Smooth muscle cell (in vitro differentiated cells): Measurements from ENCODE around the gene ODF4. TPM values are rescaled to one million over a fixed set of nuclear protein-coding genes. Genes with fewer than 3 reads are reported as not detected.

ENCODE experiments used
- DNase-seq: peaks from one replicate; lab custom pipeline; 2025; ENCODE audit not compliant: unreplicated experiment; lab: John Stamatoyannopoulos, UW
- H2AFZ ChIP-seq: fragments of 200-600 bp; sonication (generic); 2 replicates; pipeline ENCODE4 v1.6.0; 2016; ENCODE audit warnings: antibody characterized with exemption, low read depth, mild to moderate bottlenecking
- H3F3A ChIP-seq: fragments of 200-600 bp; sonication (generic); 2 replicates; pipeline ENCODE4 v1.6.0; 2017; ENCODE audit warnings: antibody characterized with exemption, low read depth
- H3K27ac ChIP-seq: fragments of 200-600 bp; sonication (generic); 2 replicates; pipeline ENCODE4 v1.5.1; 2016; ENCODE audit warnings: low read depth, mild to moderate bottlenecking
- H3K27me3 ChIP-seq: fragments of 200-600 bp; sonication (generic); 2 replicates; pipeline ENCODE4 v1.6.1; 2016; ENCODE audit warnings: low read depth, mild to moderate bottlenecking
- H3K36me3 ChIP-seq: fragments of 200-600 bp; sonication (generic); 2 replicates; pipeline ENCODE4 v1.5.1; 2016; ENCODE audit warnings: low read depth
- H3K4me1 ChIP-seq: fragments of 200-600 bp; sonication (generic); 2 replicates; pipeline ENCODE4 v1.5.1; 2016; ENCODE audit warnings: low read depth
- H3K4me2 ChIP-seq: fragments of 200-600 bp; sonication (generic); 2 replicates; pipeline ENCODE4 v1.6.0; 2016; ENCODE audit warnings: mild to moderate bottlenecking
- H3K4me3 ChIP-seq: fragments of 200-600 bp; sonication (generic); 2 replicates; pipeline ENCODE4 v1.5.1; 2016; ENCODE audit warnings: mild to moderate bottlenecking
- H3K79me2 ChIP-seq: fragments of 200-600 bp; sonication (generic); 2 replicates; pipeline ENCODE4 v1.6.0; 2016; ENCODE audit warnings: low read depth, mild to moderate bottlenecking
- H3K9ac ChIP-seq: fragments of 200-600 bp; sonication (generic); 2 replicates; pipeline ENCODE4 v1.6.0; 2016; ENCODE audit warnings: low read depth
- H3K9me3 ChIP-seq: fragments of 200-600 bp; sonication (generic); replicated peaks from 2 replicates; pipeline ENCODE4 v1.5.1; 2016; ENCODE audit warnings: low read depth
- H4K20me1 ChIP-seq: fragments of 200-600 bp; sonication (generic); 2 replicates; pipeline ENCODE4 v1.6.0; 2016; ENCODE audit warnings: low read depth
- CTCF ChIP-seq: fragments of 200-600 bp; sonication (generic); IDR thresholded peaks from 2 replicates; pipeline ENCODE4 v1.5.1; 2017; ENCODE audit warnings: borderline replicate concordance, mild to moderate bottlenecking, antibody characterized with exemption; ENCODE audit not compliant: insufficient read depth, poor library complexity, severe bottlenecking
- WGBS: methylation state at CpG from one replicate; pipeline ENCODE4 v1.1.7; 2016; ENCODE audit warnings: low lambda C conversion rate; 5-methylcytosine and 5-hydroxymethylcytosine counted together
- polyA plus RNA-seq: library from polyadenylated mRNA; unstranded; fragments of >200 nt; fragmentation: Nextera tagmentation; extraction: Ambion mirVana; gene quantifications from 2 replicates; pipeline ENCODE4 v1.2.1, GENCODE V29; 2016
- total RNA-seq: library from RNA; depleted of rRNA; stranded (reverse); fragments of >200 nt; gene quantifications from 2 replicates; pipeline ENCODE4 v1.2.3, GENCODE V29; 2014

The ODF4 gene
- total and polyA plus RNA-seq, 2 experiments from 2014 or later: not detected

GRCh38 chr17:8360260-8360659 lies 20.6 kb downstream of the ODF4 start:
- WGBS: 46% methylated on average over 3 of the region's 3 CpGs
- H3K9ac ChIP-seq: no peak overlapping the region

GRCh38 chr17:8360751-8361150 lies 21.1 kb downstream of the ODF4 start:
- no peak overlapping the region for H3K4me3 ChIP-seq
- H4K20me1 ChIP-seq: no peaks in the 10 kb centered on the region
- 67% methylated on average over 3 of the region's 3 CpGs for WGBS
- H3K36me3 ChIP-seq: no peaks in the 10 kb centered on the region
- no peak overlapping the region for H2AFZ ChIP-seq
- peak overlapping the region; percentile 57 for H3K4me2 ChIP-seq
- no peaks in the 10 kb centered on the region for H3K79me2 ChIP-seq
- no peak for DNase-seq
- no peaks in the 10 kb centered on the region for H3K27me3 ChIP-seq
- no peaks in the 10 kb centered on the region for H3K4me1 ChIP-seq
- TF ChIP-seq CTCF: no peak
- no peaks in the 10 kb centered on the region for H3K9me3 ChIP-seq
- no peak overlapping the region for H3K9ac ChIP-seq
- no peaks in the 10 kb centered on the region for H3F3A ChIP-seq
- no peak overlapping the region for H3K27ac ChIP-seq

More at GRCh38 chr17:8360260-8360659, 20.6 kb downstream of the ODF4 start:
- H3K27ac ChIP-seq: no peak overlapping the region
- H2AFZ ChIP-seq: no peak overlapping the region
- H3F3A ChIP-seq: no peaks in the 10 kb centered on the region
- no peak for DNase-seq
- H3K27me3 ChIP-seq: no peaks in the 10 kb centered on the region
- no peak overlapping the region for H3K4me3 ChIP-seq
- TF ChIP-seq CTCF: no peak
- H3K79me2 ChIP-seq: no peaks in the 10 kb centered on the region
- no peaks in the 10 kb centered on the region for H4K20me1 ChIP-seq
- no peaks in the 10 kb centered on the region for H3K9me3 ChIP-seq
- no peaks in the 10 kb centered on the region for H3K4me1 ChIP-seq
- H3K36me3 ChIP-seq: no peaks in the 10 kb centered on the region
- peak overlapping the region; percentile 57 for H3K4me2 ChIP-seq

- H3K4me2 ChIP-seq: no peak overlapping the region
- no peaks in the 10 kb centered on the region for H4K20me1 ChIP-seq
- WGBS: 86% methylated on average over 4 of the region's 4 CpGs
- no peaks in the 10 kb centered on the region for H3K27me3 ChIP-seq
- no peaks in the 10 kb centered on the region for H3K79me2 ChIP-seq
- H3K4me1 ChIP-seq: peaks cover 3% of the 10 kb centered on the region
- H3K36me3 ChIP-seq: no peaks in the 10 kb centered on the region
- no peak for DNase-seq
- H3K9ac ChIP-seq: no peak overlapping the region
- H3K4me3 ChIP-seq: no peak overlapping the region
- H2AFZ ChIP-seq: no peak overlapping the region
- H3K27ac ChIP-seq: no peak overlapping the region
- TF ChIP-seq CTCF: no peak
- H3K9me3 ChIP-seq: no peaks in the 10 kb centered on the region
- H3F3A ChIP-seq: no peaks in the 10 kb centered on the region
Observed at GRCh38 chr17:8362651-8363332, 23.2 kb downstream of the ODF4 start.

GRCh38 chr17:8365143-8365542 lies 25.5 kb downstream of the ODF4 start:
- WGBS: 72% methylated on average over 1 of the region's 1 CpG

More at GRCh38 chr17:8365143-8365542, 25.5 kb downstream of the ODF4 start:
- H3K79me2 ChIP-seq: no peaks in the 10 kb centered on the region
- H2AFZ ChIP-seq: no peak overlapping the region
- H4K20me1 ChIP-seq: no peaks in the 10 kb centered on the region
- no peak overlapping the region for H3K4me3 ChIP-seq
- no peaks in the 10 kb centered on the region for H3K9me3 ChIP-seq
- H3K27me3 ChIP-seq: no peaks in the 10 kb centered on the region
- H3K36me3 ChIP-seq: no peaks in the 10 kb centered on the region
- no peak overlapping the region for H3K4me2 ChIP-seq
- peaks cover 3% of the 10 kb centered on the region for H3K4me1 ChIP-seq
- no peak overlapping the region for H3K9ac ChIP-seq
- H3F3A ChIP-seq: no peaks in the 10 kb centered on the region
- no peak for DNase-seq
- TF ChIP-seq CTCF: no peak
- H3K27ac ChIP-seq: no peak overlapping the region
